A204.1 (cell line): ENCODE data around the gene FNDC3B.
"Not testable (repeated sequence)": the region's sequence is repeated elsewhere in the genome, so short reads cannot be mapped to it uniquely, and the experiment has no call there.

Experiments used
- FAIRE-seq: peaks from 2 replicates; lab custom pipeline; 2012; peaks lifted over from hg19 to GRCh38; lab: Jason Lieb, UNC

Gene FNDC3B

GRCh38 chr3:172033396-172033795 lies 6.0 kb upstream of the FNDC3B start:
- no peak for FAIRE-seq

- no peak for FAIRE-seq
Measured at GRCh38 chr3:172034786-172035685, 4.3 kb upstream of the FNDC3B start.

- FAIRE-seq: no peak
Measured at GRCh38 chr3:172036541-172037215, 2.7 kb upstream of the FNDC3B start.

GRCh38 chr3:172038798-172039435 lies 461 bp upstream of the FNDC3B start:
- FAIRE-seq: no peak

- FAIRE-seq: no peak
Measured at GRCh38 chr3:172040078-172040980, 951 bp downstream of the FNDC3B start.

GRCh38 chr3:172040981-172041963 lies 1.9 kb downstream of the FNDC3B start:
- no peak for FAIRE-seq

GRCh38 chr3:172042136-172042662 lies 2.8 kb downstream of the FNDC3B start:
- no peak for FAIRE-seq

- FAIRE-seq: not testable (repeated sequence)
Measured at GRCh38 chr3:172042663-172043179, 3.3 kb downstream of the FNDC3B start.

GRCh38 chr3:172043233-172043632 lies 3.9 kb downstream of the FNDC3B start:
- no peak for FAIRE-seq

GRCh38 chr3:172043766-172044165 lies 4.4 kb downstream of the FNDC3B start:
- FAIRE-seq: no peak

GRCh38 chr3:172044833-172045585 lies 5.6 kb downstream of the FNDC3B start:
- FAIRE-seq: no peak

GRCh38 chr3:172046268-172046915 lies 7.0 kb downstream of the FNDC3B start:
- no peak for FAIRE-seq

- FAIRE-seq: no peak
Measured at GRCh38 chr3:172047567-172048115, 8.3 kb downstream of the FNDC3B start.

- FAIRE-seq: no peak
Measured at GRCh38 chr3:172048599-172048998, 9.2 kb downstream of the FNDC3B start.

GRCh38 chr3:172051310-172051956 lies 12.1 kb downstream of the FNDC3B start:
- no peak for FAIRE-seq

GRCh38 chr3:172051957-172052354 lies 12.6 kb downstream of the FNDC3B start:
- no peak for FAIRE-seq

- FAIRE-seq: no peak
Measured at GRCh38 chr3:172052405-172052804, 13.0 kb downstream of the FNDC3B start.

- FAIRE-seq: no peak
Measured at GRCh38 chr3:172054115-172054764, 14.9 kb downstream of the FNDC3B start.
